Naive thymus-derived CD8-positive, alpha-beta T cell (primary cell): Measurements from ENCODE around the gene MAP2K3. TPM values are rescaled to one million over a fixed set of nuclear protein-coding genes. Genes with fewer than 3 reads are reported as not detected.

Source experiments
- ATAC-seq, 2 donors: fragments of 150-1000 bp; cut with Tn5 transposase in 1 of 2; sonication (Bioruptor Pico), chemical (Tn5 transposase) in 1 of 2; 1 replicate in 1 of 2; 2 replicates in 1 of 2; pipeline ENCODE4 v1.10.0; 2021; ENCODE audit warnings: mild to moderate bottlenecking in 2 of 2, moderate library complexity in 2 of 2
- POLR2A ChIA-PET: fragments of 350-600 bp; sonication (Branson Sonifier 250); formaldehyde crosslinking; loops from one replicate; lab custom pipeline; 2021; ENCODE audit warnings: antibody characterized with exemption; lab: Charles Lee
- DNase-seq, 10 donors: peaks; one replicate each; pipeline versions ENCODE4 v3.0.0 to v3.0.0-alpha.2; 2020 to 2022
- H3K27ac Mint-ChIP-seq, 10 donors: one replicate each; pipeline ENCODE4 v1.8.0; 2020 to 2022; ENCODE audit warnings: mild to moderate bottlenecking in 10 of 10, mixed read lengths in 10 of 10, moderate library complexity in 4 of 10, inconsistent platforms in 1 of 10
- H3K27me3 Mint-ChIP-seq, 5 donors: one replicate each; pipeline ENCODE4 v1.8.0; 2021 to 2022; ENCODE audit warnings: mixed read lengths in 5 of 5
- H3K36me3 Mint-ChIP-seq, 3 donors: one replicate each; pipeline ENCODE4 v1.8.0; 2020 to 2022; ENCODE audit warnings: mixed read lengths in 3 of 3, mild to moderate bottlenecking in 2 of 3, inconsistent platforms in 1 of 3
- H3K4me1 Mint-ChIP-seq, 4 donors: one replicate each; pipeline ENCODE4 v1.8.0; 2021 to 2022; ENCODE audit warnings: mixed read lengths in 4 of 4
- H3K4me3 Mint-ChIP-seq, 10 donors: one replicate each; pipeline ENCODE4 v1.8.0; 2020 to 2022; ENCODE audit warnings: mild to moderate bottlenecking in 10 of 10, mixed read lengths in 10 of 10, moderate library complexity in 6 of 10, inconsistent platforms in 1 of 10
- H3K9me3 Mint-ChIP-seq, 9 donors: one replicate each; pipeline ENCODE4 v1.8.0; 2020 to 2022; ENCODE audit warnings: mixed read lengths in 9 of 9, mild to moderate bottlenecking in 3 of 9, inconsistent platforms in 1 of 9, moderate library complexity in 1 of 9
- polyA plus RNA-seq, 3 donors: library from polyadenylated mRNA; unstranded; fragments of 300-500 nt; fragmentation: Illumina TruSeq; gene quantifications; one replicate each; pipeline ENCODE4 v1.2.3, GENCODE V29; 2021
- total RNA-seq, 8 experiments: library from RNA in 2 of 8; stranded (reverse) in 2 of 8; gene quantifications; one replicate each; pipeline ENCODE4 v1.2.3 and lab custom pipeline; 2021 to 2026

Gene MAP2K3
- total and polyA plus RNA-seq, 5 experiments from 2014 or later: 39.4 to 69.4 (median 49.0) TPM

DNA sequence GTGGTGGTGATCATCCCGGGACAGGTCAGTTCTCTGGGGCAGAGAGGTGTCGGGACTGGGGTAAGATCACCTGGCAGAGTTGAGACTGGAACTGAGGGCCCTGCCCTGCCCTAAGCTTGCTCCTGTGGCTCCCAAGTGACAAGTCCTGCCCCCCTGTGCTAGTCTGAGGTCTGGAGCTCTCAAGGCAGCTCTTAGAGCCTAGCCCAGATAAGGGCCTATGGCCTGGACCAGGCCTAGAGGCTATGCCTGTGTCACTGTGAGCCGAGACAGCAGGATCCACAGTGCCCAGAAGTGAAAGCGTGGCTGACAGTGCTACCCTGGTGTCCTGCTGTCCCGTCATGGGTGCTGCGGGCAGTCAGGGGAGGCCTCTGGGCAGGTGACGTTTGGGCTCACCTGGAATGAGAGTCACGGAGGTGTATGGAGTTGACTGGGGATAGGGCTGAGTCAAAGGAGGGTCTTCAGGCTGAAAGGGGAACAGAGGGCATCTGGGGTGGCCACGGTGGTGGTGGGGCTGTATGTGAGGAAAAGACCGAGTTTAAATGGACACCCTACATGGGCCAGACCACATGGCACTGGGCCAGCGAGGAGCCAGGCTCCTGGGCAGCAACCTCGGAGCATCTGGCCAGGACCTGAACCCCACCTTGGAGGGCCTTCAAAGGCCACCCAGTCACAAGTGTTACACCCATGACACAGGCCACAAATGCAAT is 36.8 kb upstream of the MAP2K3 start:
- ATAC-seq (no peak), DNase-seq (no peak)
- H3K27me3 Mint-ChIP-seq: no peaks in the 10 kb centered on the region
- POLR2A ChIA-PET: no interaction called here
- H3K36me3 Mint-ChIP-seq: no peaks in the 10 kb centered on the region
- peaks cover 17 to 42% (median 28%) of the 10 kb centered on the region in 4 donors for H3K4me1 Mint-ChIP-seq
- H3K27ac Mint-ChIP-seq: peak overlapping the region in 1 of 10 donors; percentile 77
- H3K4me3 Mint-ChIP-seq: no peak overlapping the region
- H3K9me3 Mint-ChIP-seq: no peaks in the 10 kb centered on the region

DNA sequence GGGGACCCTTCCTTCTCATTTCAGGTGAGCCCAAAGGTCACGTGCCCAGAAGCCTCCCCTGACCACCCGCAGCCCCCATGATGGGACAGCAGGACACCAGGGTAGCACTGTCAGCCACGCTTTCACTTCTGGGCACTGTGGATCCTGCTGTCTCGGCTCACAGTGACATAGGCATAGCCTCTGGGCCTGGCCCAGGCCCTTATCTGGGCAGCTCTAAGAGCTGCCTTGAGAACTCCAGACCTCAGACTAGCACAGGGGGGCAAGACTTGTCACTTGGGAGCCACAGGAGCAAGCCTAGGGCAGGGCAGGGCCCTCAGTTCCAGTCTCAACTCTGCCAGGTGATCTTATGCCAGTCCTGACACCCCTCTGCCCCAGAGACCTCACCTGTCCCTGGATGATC is 36.0 kb upstream of the MAP2K3 start:
- Mint-ChIP-seq H3K9me3 (no peaks in the 10 kb centered on the region), H3K27me3 (no peaks in the 10 kb centered on the region), H3K4me1 (peaks cover 17 to 44% (median 30%) of the 10 kb centered on the region in 4 donors), H3K36me3 (no peaks in the 10 kb centered on the region), H3K4me3 (no peak overlapping the region), H3K27ac (peak overlapping the region in 3 of 10 donors; percentile 23 to 73 (median 37))
- DNase-seq (no peak), ATAC-seq (no peak)
- POLR2A ChIA-PET: interaction anchor here (1.3 kb wide), 1 partner anchor 9 kb away, joined by 4 read pairs; no protein-coding TSS in a partner anchor

DNA sequence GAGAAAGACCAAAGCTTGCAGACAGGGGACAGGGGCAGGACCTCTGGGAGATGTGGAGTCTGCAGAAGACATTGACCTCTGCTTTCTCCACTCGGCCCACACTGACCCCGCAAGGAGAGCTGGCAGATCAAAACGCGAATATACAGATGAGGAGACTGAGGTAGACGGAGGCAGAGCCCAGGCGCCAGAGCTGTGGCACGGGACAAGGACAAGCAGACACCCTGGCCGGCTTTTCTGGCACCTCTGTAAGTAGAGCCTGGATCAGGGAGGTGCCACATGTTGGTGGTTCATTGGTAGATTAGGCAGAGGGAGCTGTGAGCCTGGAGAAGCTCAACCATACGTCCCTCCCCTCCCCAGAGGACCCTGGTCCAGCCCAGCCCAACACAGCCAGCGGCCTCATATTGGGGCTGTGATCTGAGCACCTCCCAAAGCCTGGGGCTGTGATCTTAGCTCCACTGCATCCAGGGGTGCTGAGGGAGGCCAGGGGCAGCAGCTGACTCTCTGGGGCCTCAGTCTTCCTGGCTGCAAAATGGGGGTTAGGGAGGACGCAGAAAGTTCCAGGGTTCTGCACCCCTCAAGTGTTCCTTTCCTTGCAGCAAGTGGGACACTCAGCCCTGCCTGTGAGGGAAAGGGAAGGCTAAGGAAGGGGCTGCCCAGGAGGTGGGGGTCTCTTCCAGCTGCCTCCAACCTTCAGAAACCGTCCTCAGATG is 35.3 kb upstream of the MAP2K3 start:
- POLR2A ChIA-PET: interaction anchor here (0.8 to 1.3 kb wide), 3 partner anchors 10 to 36 kb away, joined by 3 to 4 read pairs (median 3); no protein-coding TSS in a partner anchor

DNA sequence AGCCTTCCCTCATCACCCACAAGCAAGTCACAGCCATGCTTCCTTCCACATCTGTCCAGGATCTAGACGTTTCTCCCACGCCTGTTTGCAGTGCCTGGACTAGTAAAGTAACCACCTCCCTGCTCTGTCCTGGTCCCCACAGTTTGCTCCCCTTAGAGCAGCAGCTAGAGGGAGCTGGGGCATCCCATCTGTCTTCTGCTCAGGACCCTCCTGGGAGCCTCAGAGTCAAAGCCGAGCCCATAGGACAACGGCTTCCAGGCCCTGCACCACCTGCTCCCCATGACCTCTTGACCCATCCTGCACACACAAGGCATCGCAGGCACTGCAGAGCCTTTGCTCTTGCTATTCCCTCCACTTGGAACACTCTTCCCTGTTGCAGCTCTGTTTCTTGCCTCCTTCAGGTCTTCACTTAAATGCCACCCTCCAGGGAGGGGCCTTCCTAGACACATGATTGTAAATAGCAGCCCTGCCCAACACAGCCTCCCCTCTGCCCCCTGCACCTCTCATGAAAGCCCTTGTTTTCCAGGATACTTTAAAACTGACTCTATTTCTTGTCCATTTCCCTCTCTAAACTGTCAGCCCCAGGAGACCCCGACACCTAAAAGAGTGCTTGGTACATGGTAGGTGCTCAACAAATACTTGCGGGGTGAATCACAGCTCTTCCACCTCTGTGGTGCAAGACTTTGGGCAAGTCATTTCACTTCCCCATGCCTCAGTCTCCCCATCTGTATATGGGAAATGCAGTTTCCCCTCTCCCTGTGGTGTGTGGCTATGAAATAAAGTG is 34.4 kb upstream of the MAP2K3 start:
- no peaks in the 10 kb centered on the region for H3K9me3 Mint-ChIP-seq
- peak overlapping the region in 9 of 10 donors; percentile 3 to 64 (median 21) for H3K27ac Mint-ChIP-seq
- no peaks in the 10 kb centered on the region for H3K27me3 Mint-ChIP-seq
- H3K4me3 Mint-ChIP-seq: no peak overlapping the region
- H3K36me3 Mint-ChIP-seq: no peaks in the 10 kb centered on the region
- POLR2A ChIA-PET: interaction anchor here (0.8 to 1.3 kb wide), 3 partner anchors 11 to 35 kb away, joined by 3 to 4 read pairs (median 3); no protein-coding TSS in a partner anchor
- peaks cover 15 to 50% (median 39%) of the 10 kb centered on the region in 4 donors for H3K4me1 Mint-ChIP-seq
- ATAC-seq (no peak), DNase-seq (no peak)

More for the DNA sequence above, 35.3 kb upstream of the MAP2K3 start:
- Mint-ChIP-seq H3K27me3 (no peaks in the 10 kb centered on the region), H3K4me1 (peaks cover 17 to 51% (median 37%) of the 10 kb centered on the region in 4 donors), H3K36me3 (no peaks in the 10 kb centered on the region), H3K4me3 (no peak overlapping the region), H3K9me3 (no peaks in the 10 kb centered on the region), H3K27ac (peak overlapping the region in 5 of 10 donors; percentile 21 to 73 (median 31))
- ATAC-seq: no peak
- no peak for DNase-seq

DNA sequence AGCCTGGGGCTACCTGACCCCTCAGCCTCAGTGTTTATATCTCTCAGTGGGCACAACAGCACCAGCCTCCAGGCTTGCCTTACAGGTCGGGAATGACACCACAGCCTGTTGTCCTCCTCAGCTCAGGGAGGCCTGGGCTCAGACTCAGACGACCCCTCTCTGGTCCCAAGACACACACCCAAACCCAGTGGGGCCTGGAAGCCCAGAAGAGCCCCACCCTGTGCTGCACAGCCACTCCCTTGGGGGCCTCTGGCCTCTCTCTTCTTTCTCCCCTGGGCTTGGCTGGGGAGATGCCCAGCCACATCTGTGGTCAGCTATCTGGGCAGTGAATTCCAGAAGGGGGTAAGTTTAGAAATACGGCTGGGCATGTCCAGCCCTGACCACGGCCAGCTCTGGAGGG is 33.7 kb upstream of the MAP2K3 start:
- no peaks in the 10 kb centered on the region for H3K9me3 Mint-ChIP-seq
- H3K4me3 Mint-ChIP-seq: peak overlapping the region in 1 of 10 donors; percentile 2
- peaks cover 15 to 48% (median 36%) of the 10 kb centered on the region in 4 donors for H3K4me1 Mint-ChIP-seq
- POLR2A ChIA-PET: interaction anchor here (0.6 to 3.6 kb wide), 4 partner anchors 25 to 1006 kb away, joined by 5 to 23 read pairs (median 14); partner anchors contain the start of gene TMEM11
- DNase-seq (no peak), ATAC-seq (no peak)
- H3K27ac Mint-ChIP-seq: peak overlapping the region in 5 of 10 donors; percentile 3 to 62 (median 25)
- H3K36me3 Mint-ChIP-seq: no peaks in the 10 kb centered on the region
- H3K27me3 Mint-ChIP-seq: no peaks in the 10 kb centered on the region

DNA sequence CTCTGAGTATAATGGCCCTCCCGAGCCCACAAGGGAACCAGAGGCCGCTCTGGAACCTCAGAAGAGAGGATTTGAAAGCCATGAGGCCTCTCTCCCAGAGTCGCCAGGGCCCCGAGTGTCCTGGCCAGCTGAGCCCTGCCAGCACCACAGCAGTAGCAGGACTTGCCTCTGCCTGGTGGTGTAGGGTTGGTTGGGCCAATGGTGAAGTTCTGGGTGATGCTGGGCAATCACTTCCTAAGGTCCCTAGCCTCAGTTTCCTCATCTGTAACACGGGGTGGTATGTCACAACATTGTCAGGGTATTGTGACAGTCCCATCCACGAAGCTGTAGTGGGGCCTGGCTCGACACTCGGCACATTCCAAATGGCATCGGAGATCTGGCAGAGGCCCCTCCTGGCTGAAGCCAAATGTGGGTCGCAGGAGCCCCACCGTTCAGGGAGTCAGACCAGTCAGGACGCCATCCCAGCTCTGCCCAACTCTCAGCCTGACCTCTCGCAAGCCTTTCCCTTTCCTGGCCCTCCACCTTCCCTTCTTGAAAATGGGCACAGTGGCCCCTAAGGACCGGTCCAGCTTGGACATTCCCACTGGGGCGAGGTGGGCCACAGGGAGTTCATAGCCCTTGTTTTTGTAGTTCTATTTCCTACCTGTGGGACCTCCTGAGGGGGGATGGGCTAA is 33.0 kb upstream of the MAP2K3 start:
- Mint-ChIP-seq H3K9me3 (no peaks in the 10 kb centered on the region), H3K4me1 (peaks cover 15 to 48% (median 35%) of the 10 kb centered on the region in 4 donors), H3K27me3 (no peaks in the 10 kb centered on the region), H3K36me3 (no peaks in the 10 kb centered on the region), H3K4me3 (peak overlapping the region in 5 of 10 donors; percentile 20 to 86 (median 81)), H3K27ac (peak overlapping the region in 9 of 10 donors; percentile 11 to 84 (median 68))
- no peak for ATAC-seq
- POLR2A ChIA-PET: interaction anchor here (0.7 to 3.6 kb wide), 5 partner anchors 24 to 1007 kb away, joined by 3 to 23 read pairs (median 5); partner anchors contain the start of gene TMEM11
- DNase-seq: no peak

DNA sequence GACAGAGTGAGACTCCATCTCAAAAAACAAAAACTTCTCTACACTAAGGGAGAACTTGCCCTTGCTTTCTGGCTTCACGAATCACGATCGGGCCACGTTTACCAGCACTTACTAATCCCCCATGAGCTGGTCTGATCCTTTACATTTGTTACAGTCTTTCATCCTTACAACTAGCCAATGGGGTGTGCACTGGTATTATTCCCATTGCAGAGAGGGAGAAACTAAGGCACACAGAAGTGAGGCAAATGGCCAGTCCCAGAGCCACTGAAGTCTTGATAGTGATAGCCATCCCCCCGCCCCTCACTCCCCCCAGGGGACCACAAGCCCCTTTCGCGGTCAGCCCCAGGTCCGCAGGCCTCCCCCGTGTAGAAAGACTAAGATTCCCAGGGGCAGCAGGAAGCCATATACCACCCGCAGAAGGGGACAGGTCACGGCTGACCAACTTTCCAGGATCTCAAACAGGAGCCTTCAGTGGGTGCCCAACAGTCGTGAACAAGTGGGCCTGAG is 32.2 kb upstream of the MAP2K3 start:
- peaks cover 15 to 48% (median 35%) of the 10 kb centered on the region in 4 donors for H3K4me1 Mint-ChIP-seq
- H3K36me3 Mint-ChIP-seq: no peaks in the 10 kb centered on the region
- H3K4me3 Mint-ChIP-seq: peak overlapping the region; percentile 68 to 92 (median 82)
- no peaks in the 10 kb centered on the region for H3K27me3 Mint-ChIP-seq
- DNase-seq: no peak
- no peak for ATAC-seq
- no peaks in the 10 kb centered on the region for H3K9me3 Mint-ChIP-seq
- H3K27ac Mint-ChIP-seq: peak overlapping the region; percentile 31 to 84 (median 73)
- POLR2A ChIA-PET: interaction anchor here (0.6 to 3.6 kb wide), 9 partner anchors 16 to 209 kb away, joined by 3 to 23 read pairs (median 4); partner anchors contain the start of gene TMEM11

DNA sequence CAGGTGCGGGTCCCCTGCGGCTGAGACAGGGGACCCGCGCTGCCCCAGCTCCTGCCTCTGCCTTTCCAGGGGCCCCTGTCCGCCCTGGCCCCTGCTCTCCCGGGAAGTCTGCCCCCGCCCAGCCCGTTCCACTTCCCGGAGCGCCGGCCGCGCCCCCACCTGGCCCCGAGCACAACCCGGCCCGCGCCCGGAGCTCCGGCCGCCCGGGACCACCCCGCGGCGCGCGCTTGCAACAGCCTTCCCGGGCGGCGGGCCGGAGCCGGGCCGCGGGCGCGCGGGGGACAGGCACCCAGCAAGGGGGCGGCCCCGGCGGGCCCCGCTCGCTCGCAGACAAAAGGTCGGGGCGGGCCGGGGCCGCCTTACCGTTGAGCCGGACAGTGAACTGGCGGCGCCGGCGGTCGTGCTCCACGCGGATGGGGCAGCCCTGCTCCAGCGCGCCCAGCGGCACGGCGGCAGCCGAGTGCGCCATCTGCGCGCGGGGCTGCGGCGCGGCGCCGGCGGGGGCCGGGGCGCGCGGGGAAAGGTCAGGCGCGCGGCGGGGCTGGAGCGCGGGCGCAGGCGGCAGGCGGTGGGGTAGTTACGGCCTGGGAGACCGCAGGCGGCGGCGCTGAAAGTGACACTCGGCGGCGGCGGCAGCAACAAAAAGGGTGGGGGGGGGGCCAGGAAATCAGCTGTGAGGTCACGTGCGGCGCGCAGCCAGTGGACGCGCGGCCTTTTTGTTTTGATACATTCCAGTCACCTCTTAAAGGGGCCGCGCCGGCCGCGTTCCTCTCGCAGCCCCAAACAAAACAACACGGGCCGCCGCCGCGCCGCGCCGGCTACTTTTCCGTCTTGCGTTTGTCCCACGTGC is 31.5 kb upstream of the MAP2K3 start, which contains the start of gene NATD1:
NATD1 (minus strand) TSS at position 615 of the 850 bp plus-strand sequence; CDS start at position 469, 146 bp downstream.
- no peaks in the 10 kb centered on the region for H3K27me3 Mint-ChIP-seq
- POLR2A ChIA-PET: interaction anchor here (0.6 to 3.6 kb wide), 10 partner anchors 15 to 290 kb away, joined by 3 to 23 read pairs (median 4); partner anchors contain the start of gene TMEM11
- H3K27ac Mint-ChIP-seq: peak within 1 kb of the TSS; percentile 83 to 97 (median 92)
- H3K9me3 Mint-ChIP-seq: no peaks in the 10 kb centered on the region
- H3K36me3 Mint-ChIP-seq: no peaks in the 10 kb centered on the region
- peaks cover 19 to 48% (median 37%) of the 10 kb centered on the region in 4 donors for H3K4me1 Mint-ChIP-seq
- H3K4me3 Mint-ChIP-seq: peak within 1 kb of the TSS; percentile 78 to 97 (median 88)
- ATAC-seq (peak; percentile 83 to 87), DNase-seq (peak; percentile 67 to 88 (median 73))

DNA sequence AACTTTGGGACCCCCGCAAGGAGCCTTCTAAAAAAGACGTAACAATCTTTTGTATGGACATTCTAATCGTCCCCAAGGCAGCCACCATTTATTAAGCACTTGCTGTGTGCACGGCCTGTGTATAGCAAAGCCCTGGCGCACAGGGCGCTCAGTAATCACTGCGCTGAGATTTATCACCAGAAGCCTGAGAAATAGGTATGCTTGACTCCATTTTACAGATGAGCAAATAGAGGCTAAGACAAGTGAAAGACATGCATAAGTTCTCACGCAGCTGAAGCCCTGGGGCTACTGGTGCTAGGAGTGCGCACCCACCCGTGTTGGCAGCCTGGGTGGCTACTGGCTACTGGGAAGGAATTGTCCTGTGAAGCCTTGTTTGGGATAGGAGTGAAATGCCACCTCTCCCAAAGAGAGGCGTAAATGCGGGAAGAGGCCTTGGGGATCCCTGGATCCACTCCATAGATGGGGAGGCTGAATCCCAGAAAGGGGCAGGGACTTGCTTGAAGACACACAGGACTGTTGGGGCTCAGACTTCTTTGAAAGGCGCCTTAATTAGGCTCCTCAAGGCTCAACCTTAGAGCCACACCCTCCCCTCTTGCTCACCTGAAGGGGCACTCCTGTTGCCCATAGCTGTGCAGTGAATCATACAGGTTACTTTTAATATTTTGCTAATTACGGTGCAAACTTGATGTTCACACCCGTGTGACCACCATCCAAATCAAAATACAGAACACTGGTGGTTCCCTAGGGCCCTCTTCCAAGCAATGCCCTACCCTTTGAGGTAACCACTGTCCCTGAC is 30.7 kb upstream of the MAP2K3 start:
- H3K27me3 Mint-ChIP-seq: no peaks in the 10 kb centered on the region
- peaks cover 20 to 53% (median 43%) of the 10 kb centered on the region in 4 donors for H3K4me1 Mint-ChIP-seq
- peak overlapping the region; percentile 78 to 97 (median 88) for H3K4me3 Mint-ChIP-seq
- ATAC-seq (peak; percentile 10 to 15), DNase-seq (peak in 1 of 10 donors; percentile 17)
- H3K27ac Mint-ChIP-seq: peak overlapping the region; percentile 83 to 97 (median 92)
- no peaks in the 10 kb centered on the region for H3K9me3 Mint-ChIP-seq
- POLR2A ChIA-PET: interaction anchor here (0.7 to 3.6 kb wide), 8 partner anchors 14 to 289 kb away, joined by 3 to 23 read pairs (median 4); partner anchors contain the start of gene TMEM11
- H3K36me3 Mint-ChIP-seq: no peaks in the 10 kb centered on the region

DNA sequence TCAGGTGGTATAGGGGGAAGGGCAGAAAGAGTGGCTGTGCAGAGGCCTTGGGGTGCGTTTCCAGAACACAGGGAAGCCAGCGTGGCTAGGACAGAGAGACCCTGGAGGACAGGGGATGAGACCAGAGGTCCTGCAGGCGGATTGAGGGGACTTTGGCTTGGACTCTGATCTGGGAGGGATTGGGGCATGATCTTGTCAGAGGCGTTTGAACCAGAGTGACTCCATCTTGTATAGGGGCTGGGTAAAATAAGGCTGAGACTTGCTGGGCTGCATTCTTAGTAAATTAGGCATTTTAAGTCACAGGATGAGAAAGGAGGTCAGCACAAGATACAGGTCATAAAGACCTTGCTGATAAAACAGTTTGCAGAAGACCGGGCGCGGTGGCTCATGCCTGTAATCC is 25.9 kb upstream of the MAP2K3 start:
- POLR2A ChIA-PET: interaction anchor here (1.4 kb wide), 1 partner anchor 20 kb away, joined by 3 read pairs; no protein-coding TSS in a partner anchor
- ATAC-seq (no peak), DNase-seq (no peak)
- H3K27ac Mint-ChIP-seq: peak overlapping the region in 6 of 10 donors; percentile 10 to 67 (median 31)
- no peaks in the 10 kb centered on the region for H3K36me3 Mint-ChIP-seq
- no peaks in the 10 kb centered on the region for H3K9me3 Mint-ChIP-seq
- no peak overlapping the region for H3K4me3 Mint-ChIP-seq
- peaks cover 8 to 21% (median 17%) of the 10 kb centered on the region in 4 donors for H3K4me1 Mint-ChIP-seq
- H3K27me3 Mint-ChIP-seq: no peaks in the 10 kb centered on the region
